Left cardiac atrium (tissue), 4 donors: ENCODE data around the gene ACP5. TPM values are rescaled to one million over a fixed set of nuclear protein-coding genes. Genes with fewer than 3 reads are reported as not detected.
A peak's percentile ranks its signal among the peaks of the same experiment; 100 is the strongest.

Source experiments
- ATAC-seq, 2 donors: fragments of 200-7000 bp; cut with Tn5 transposase; one replicate each; pipeline ENCODE4 v1.9.1; 2020; ENCODE audit warnings: mild to moderate bottlenecking in 2 of 2, moderate library complexity in 2 of 2
- DNase-seq: peaks from one replicate; pipeline ENCODE4 v3.0.0-alpha.2; 2020
- intact Hi-C, 2 donors: fragments of 100-400 bp; cut with DNase I; formaldehyde crosslinking; loops; one replicate each; pipeline versions ENCODE4 v1.14.1 to v1.15.1; 2022 to 2023
- total RNA-seq, 2 donors: library from RNA; stranded (reverse); fragmentation: NEBNext Ultra II Directional; extraction: Animal tissue kit (Norgen Biotek cat#: 25700); gene quantifications; one replicate each; pipeline ENCODE4 v1.2.1, GENCODE V29; 2021
- donor health status: DM: no; HTN: yes; CAD: no.
- donor health status: DM: no; HTN: yes; CAD: no; lungs with severe emphysema.
- donor health status: DM: yes; HTN: yes; CAD: no.
- donor health status: Dilated cardiomyopathy.

Gene ACP5
- total RNA-seq, 2 donors from 2014 or later = 4.5 to 5.4 TPM

DNA sequence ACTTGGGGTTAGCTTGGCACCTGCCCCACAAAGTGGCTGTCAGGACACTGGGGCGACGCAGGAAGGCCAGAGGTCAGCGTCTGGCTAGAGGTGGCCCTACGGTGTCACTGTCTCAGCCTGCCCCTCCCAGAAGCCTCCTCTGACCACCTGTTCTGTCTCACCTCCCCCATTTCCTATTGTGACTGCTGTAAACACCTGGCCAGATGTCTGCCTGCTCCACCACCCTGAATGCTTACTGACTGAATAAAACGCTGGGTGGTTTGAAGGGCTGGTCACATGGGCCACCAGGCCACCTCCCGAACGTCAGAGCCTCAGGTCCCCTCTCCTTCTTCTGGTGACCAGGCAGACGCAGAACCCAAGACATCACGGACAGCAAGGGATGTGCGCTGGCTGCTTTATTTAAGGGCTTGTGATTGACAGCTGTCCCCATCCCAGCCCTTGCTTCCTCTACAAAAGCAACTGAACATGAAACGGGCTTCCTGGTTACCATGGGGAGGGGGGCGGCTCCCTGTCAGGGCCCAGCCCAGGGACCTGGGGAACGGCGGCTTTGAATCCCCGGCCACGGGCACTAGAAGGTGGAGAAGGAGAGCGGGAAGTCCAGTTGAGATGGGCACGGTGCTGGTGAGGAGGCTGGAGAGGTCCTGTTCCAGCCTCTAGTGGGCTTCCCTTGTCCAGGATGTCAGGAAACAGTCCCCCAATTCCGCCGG is 24.6 kb downstream of the ACP5 start:
- ATAC-seq (no peak), DNase-seq (no peak)
- intact Hi-C loops = no loop called here

DNA sequence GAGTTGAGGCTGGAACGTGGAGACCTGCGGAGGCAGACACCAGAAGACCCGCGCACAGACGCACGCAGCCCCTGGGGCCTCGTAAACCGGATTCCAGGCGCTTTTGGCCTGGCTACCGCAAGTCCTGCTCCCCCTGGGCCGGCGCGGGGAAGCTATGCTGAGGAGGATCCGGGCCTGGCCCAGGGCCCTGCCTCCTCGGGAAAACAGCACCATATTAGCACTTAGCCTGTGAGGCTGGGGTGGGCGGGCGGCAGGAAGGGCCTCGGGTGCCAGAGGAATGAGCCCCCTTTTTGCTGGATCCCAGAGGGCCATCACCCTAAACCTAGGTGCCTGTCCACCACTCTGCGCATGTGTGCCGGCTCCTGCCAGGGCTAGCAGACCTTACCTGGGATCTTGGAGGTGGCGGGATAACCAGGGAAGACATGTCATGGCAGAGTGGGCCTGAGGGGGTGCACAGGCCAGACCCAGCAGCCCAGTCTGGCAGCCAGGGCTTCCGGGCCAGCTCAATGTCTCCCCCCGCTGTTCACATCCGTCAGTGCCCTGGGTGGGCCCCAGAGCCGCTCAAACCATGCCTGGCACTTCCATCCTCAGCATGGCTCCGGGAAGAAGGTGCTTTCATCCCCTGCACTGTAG is 25.7 kb downstream of the ACP5 start:
- intact Hi-C loops = no loop called here
- peak; percentile 36 to 45 for ATAC-seq
- no peak for DNase-seq

DNA sequence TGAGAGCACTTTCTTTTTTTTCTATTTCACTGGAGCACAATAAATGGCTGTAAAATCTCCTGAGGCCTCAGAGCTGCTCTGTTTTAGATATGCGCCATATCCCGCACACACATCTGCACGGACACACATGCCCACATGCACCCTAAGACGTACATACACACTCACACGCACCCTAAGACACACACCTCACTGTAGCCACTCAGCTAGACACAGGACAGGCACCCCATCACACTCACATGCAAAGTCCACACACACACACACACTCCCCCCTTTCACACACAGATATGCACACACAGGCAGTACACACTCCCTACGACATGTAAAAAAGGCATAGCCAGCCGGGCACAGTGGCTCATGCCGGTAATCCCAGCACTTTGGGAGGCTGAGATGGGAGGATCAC is 27.2 kb downstream of the ACP5 start:
- intact Hi-C loops = no loop called here
- ATAC-seq (no peak), DNase-seq (no peak)

DNA sequence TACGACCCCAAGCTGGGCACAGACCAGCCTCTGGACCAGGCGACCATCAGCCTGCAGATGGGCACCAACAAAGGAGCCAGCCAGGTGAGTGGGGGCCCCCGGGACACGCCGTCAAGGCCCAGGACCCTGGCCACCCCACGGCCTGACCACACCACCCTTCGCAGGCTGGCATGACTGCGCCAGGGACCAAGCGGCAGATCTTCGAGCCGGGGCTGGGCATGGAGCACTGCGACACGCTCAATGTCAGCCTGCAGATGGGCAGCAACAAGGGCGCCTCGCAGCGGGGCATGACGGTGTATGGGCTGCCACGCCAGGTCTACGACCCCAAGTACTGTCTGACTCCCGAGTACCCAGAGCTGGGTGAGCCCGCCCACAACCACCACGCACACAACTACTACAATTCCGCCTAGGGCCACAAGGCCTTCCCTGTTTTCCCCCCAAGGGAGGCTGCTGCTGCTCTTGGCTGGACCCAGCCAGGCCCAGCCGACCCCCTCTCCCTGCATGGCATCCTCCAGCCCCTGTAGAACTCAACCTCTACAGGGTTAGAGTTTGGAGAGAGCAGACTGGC is 28.0 kb downstream of the ACP5 start:
- intact Hi-C loops = no loop called here
- ATAC-seq = no peak
- no peak for DNase-seq

DNA sequence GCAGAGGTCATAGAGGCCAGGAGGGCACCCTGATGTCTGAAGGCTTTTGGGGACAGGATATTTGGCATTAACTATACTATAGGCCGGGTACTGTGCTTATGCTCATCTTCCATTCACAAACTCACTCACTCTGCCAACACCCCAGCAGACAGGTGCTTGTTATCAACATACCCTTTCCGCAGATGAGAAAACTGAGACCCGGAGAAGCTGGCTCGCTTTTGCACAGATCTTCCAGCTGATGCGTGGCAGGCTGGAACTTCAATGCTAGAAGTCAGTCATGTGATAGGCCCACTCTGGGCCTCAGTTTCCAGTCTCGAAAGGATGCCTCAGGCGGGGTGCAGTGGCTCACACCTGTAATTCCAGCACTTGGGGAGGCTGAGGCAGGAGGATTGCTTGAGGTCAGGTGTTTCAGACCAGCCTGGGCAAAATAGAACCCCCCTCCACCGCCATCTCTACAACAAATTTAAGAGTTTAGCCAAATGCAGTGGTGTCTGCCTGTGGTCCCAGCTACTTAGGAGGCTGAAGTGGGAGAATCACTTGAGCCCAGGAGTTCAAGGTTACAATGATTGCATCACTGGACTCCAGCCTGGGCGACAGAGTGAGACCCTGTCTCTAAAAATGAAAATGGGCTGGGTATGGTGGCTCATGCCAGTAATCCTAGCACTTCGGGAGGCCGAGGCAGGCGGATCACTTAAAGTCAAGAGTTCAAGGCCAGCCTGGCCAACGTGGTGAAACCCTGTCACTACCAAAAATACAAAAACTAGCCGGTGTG is 29.3 kb downstream of the ACP5 start:
- intact Hi-C loops = no loop called here
- no peak for DNase-seq
- ATAC-seq = no peak

DNA sequence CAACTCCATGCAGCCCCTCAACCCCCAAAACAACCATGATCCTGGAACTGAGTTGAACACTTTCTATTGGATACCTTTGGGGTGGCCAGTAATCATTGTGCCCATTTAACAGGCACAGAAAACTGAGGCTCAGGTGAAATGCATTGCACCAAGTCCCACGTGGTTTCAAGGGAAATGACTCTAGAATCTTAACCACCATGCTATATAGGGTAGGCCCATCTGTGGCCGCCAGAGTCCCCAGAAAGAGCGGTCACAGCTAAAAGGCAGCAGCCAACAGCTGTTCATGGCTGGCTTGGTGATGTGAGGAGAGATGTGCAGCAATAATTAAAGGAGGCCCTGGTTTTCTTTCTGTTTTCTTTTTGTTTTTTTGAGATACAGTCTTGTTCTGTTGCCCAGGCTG is 36.2 kb downstream of the ACP5 start:
- intact Hi-C loops = no loop called here
- ATAC-seq (no peak), DNase-seq (no peak)

DNA sequence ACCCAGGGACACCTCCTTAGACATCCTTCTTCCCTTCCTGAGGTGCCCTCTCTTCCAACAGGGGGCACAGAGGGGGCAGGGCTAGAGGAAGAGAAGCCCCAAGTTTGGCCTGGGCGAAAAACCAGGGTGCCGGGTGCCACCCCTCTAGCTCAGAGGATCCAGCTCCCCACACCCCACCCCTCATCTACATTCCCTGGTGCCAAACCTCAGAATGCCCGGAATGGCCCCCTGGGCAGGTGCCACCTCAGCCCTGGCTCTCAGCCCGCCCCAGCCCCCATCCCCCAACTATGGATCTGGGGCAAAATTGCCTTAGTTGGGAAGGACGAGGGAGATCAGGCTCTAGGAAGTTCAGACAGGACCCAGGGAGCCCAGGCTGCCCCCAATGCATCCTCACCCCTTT is 36.8 kb downstream of the ACP5 start:
- intact Hi-C loops = no loop called here
- no peak for ATAC-seq
- no peak for DNase-seq

DNA sequence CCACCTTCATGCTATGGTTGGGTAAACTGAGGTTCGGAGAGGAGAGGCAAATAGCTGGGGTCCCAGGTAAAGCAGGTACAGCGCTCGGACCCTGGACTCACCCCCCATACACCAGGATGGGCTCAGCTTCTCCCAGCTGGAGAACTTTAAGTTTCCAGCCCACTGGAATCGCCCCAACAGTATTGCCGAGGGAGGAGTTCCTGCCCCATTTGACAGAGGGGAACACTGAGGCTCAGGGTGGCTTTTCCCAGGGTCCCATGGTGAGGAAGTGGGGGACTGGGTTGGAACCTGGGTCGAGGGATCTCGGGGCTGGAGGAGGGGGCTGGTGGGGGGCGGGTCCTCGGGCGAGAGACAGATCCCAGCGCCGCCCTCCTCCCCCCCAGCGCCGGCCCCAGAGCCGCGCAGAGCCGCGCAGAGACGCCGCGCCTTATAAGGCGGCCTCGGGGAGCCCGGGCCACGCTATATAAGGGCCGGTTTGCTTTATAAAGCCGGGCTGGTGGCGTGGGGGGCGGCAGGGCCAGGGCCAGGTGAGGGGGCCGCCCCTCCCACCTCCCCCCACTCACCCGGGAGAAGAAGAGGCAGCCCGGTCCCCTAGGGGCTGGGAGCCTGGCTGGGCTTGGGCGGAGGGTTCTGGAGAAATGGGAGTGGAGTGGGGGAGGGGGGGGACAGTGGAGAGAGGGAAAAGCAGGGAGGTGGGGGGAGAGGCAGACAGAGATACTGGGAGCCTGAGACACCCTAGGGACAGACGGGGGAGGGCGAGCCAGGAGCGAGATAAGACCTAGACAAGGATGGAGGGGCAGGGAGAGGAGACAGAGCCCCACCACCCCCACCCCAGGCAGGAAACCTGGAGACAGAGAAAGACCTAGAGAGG is 37.7 kb downstream of the ACP5 start:
- ATAC-seq (peak; percentile 64 to 66), DNase-seq (peak; percentile 56)
- intact Hi-C loops = no loop called here

DNA sequence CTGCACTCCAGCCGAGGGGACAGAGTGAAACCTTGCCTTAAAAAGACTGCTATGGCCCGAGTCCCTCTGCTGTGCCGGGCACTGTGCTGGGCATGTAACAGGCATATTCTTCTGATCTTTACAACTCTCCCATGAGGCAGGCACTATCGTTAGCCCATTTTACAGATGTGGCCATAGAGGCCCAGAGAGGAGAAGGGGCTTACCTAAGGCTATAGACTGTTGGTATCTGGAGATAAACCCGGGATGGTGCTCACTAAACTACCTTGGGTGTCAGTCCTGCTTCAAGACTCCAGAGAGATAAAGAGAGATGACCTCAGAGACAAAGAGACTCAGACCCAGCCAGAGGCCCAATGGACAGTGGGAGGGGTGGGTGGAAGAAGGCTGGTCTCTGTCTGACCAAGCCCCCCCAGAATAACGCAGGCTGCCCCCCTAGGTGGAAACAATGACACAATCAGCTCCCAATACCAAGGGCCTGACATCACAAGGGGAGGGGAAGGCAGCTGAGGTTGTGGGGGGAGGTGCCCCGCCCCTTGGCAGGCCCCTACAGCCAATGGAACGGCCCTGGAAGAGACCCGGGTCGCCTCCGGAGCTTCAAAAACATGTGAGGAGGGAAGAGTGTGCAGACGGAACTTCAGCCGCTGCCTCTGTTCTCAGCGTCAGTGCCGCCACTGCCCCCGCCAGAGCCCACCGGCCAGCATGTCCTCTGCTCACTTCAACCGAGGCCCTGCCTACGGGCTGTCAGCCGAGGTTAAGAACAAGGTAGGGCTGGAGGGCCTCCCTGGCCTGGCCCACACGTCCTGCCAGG is 39.0 kb downstream of the ACP5 start, which contains the start of gene CNN1:
Gene CNN1, plus strand, starts transcription at position 620 of the 805 bp plus-strand sequence. Its CDS starts 77 bp downstream, at position 697.
- peak; percentile 83 for DNase-seq
- intact Hi-C loops = no loop called here
- peak; percentile 56 to 78 for ATAC-seq

DNA sequence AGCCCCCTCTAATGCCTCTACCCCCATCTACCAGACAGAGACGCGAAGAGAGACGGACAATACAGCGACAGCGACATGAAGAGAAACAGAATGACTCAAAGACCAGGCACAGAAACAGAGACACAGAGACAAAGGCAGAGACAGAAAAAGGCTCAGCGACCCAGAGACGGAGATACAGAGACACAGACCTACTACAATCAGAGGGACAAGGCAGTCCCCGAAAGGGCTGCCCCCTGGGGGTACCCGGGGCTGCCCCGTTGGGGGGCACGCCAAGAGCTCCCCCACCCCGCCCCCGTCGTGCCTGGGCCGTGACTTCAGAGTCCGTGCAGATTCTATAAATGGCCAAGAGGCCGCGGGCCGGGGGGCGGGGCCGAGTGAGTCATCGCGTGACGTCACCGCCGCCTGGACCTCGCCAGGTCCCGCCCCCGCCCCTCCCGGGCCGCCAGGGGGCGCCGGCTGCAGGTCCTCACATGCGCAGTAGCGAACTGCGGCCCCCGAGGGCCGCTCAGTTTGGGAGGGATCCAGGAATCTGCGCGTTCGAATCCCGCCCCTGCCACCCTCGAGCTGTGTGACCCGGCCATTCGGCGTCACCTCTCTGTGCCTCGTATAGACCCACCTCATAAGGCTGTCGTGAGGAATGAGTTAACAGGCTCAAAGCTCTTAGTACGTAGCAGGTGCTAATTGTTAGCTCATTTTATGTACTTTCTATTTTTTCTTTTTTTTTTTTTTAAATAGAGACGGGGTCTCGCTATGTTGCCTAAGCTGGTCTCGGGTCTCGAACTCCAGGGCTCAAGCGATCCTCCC is 41.5 kb downstream of the ACP5 start:
- DNase-seq (peak; percentile 92), ATAC-seq (peak; percentile 81 to 89)
- intact Hi-C loops = no loop called here

DNA sequence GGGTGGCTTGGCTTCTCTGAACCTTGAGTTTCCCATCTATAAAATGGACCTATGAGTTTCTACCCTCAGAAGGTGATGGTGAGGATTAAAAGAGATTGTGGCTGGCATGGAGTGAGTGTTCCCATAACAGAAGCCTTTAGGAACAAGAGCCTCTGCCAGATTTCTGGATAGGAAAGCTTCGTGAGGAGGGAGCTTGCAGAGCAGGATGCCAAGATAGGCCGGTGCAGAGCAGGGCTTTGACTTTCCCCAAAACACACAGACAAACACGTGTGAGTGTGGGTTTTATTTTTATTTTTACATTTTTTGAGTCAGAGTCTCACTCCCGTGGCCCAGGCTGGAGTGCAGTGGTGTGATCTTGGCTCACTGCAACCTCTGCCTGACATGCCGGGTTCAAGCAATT is 42.5 kb downstream of the ACP5 start:
- intact Hi-C loops = no loop called here

DNA sequence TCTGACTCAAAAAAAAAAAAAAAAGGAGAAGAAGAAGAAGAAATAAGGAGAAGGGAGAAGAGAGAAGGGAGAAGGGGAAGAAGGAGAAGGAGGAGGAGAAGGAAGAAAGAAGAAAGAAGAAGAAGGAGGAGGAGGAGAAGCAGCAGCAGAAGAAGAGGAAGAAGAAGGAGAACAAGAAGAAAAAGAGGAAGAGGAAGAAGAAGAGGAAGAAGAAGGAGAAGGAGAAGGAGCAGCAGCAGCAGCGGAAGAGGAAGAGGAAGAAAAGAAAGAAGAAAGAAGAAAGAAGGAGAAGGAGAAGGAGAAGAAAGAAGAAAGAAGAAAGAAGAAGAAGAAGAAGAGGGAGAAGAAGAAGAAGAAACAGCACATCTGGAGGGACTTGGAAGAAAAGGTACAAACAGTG is 42.9 kb downstream of the ACP5 start:
- intact Hi-C loops = no loop called here
- ATAC-seq = no peak
- no peak for DNase-seq

More for the DNA sequence above, 42.5 kb downstream of the ACP5 start:
- no peak for ATAC-seq
- DNase-seq = no peak

DNA sequence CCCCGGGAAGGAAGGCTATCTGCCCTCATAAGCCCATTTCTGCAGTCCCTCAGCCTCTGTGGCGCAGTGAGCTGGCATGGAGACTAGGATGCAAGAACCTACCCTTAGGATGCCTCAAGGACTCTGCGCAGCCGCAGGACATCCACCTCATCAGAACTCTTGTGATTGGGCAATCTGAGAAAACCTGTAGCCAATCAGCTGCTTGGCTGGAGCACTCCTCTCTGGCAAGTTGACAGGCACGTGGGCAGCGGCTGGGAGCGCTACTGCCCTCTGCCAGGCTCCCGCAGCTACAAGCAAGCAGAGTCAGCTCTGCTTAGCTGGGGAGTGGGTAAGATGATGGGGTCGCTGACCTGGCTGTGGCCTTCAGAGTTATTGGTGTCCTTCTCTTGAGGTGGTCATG is 47.0 kb downstream of the ACP5 start:
- ATAC-seq = peak; percentile 48 to 49
- intact Hi-C loops = no loop called here
- DNase-seq = peak; percentile 84

DNA sequence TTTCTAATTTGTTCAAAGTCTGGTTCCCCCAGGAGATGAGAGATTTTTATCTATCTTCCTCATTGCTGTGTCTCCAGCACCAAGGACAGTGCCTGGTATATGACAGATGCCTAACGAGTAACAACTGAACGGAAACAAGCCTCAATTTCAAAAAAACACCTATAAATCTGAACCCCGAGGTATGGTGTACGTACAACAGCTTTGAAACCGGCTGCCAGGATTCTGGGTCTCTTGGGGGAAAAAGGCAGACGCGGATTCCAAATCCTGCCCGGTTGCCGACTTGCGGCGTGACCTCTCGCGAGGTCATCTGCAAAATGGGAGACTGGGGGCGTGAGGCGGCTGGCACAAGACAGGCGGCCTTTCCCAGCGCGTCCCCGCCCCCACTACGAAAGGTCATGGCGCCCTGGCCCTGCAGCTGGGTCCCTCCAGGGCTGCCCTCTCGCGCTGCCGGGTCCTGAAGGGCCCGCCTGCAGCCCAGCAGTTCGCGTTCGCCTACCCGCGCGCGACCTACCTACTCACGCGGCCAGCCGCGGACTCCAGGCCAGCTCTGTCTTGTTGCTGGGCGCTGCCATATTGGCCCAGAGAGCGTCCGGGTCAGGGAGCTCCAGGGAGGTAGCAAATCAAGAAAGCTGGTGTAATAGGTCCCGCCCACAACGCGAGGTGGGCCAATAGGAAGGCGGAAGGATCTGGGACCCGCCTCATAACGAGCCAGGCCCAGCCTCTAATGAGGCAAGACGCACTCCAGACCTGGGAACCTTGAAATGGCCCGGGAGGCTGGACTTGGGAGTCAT is 48.7 kb downstream of the ACP5 start, which contains the start of gene ECSIT:
Gene ECSIT, minus strand, starts transcription at position 584 of the 791 bp plus-strand sequence. CDS start 9,964 bp downstream, outside the sequence.
- peak; percentile 99 for ATAC-seq
- DNase-seq = peak; percentile 98
- intact Hi-C loops = no loop called here
